GM19328 (cell line): ENCODE measurements around the gene PIEZO2.

Experiments used
- ATAC-seq: cut with Tn5 transposase; IDR thresholded peaks from one replicate; pipeline ENCODE4 v1.9.1; 2021; ENCODE audit warnings: mild to moderate bottlenecking, moderate library complexity; ENCODE audit not compliant: unreplicated experiment

PIEZO2 gene

GRCh38 chr18:10995550-10995949, 153.8 kb downstream of the PIEZO2 start:
- no peak for ATAC-seq

GRCh38 chr18:10989486-10989885, 159.9 kb downstream of the PIEZO2 start:
- ATAC-seq, result no peak

- no peak for ATAC-seq
These were observed 163.7 kb downstream of the PIEZO2 start for GRCh38 chr18:10985689-10986088.

GRCh38 chr18:10979411-10979810, 170.0 kb downstream of the PIEZO2 start:
- no peak for ATAC-seq

- ATAC-seq, result no peak
These were observed 172.3 kb downstream of the PIEZO2 start for GRCh38 chr18:10977042-10977441.

- ATAC-seq, result no peak
These were observed 175.7 kb downstream of the PIEZO2 start for GRCh38 chr18:10973567-10974203.

- ATAC-seq, result no peak
These were observed 177.7 kb downstream of the PIEZO2 start for GRCh38 chr18:10971717-10972116.

- ATAC-seq, result no peak
These were observed 184.2 kb downstream of the PIEZO2 start for GRCh38 chr18:10965119-10965518.

- ATAC-seq, result peak; percentile 40
These were observed 195.7 kb downstream of the PIEZO2 start for GRCh38 chr18:10953672-10954071.

GRCh38 chr18:10951631-10952544, 197.5 kb downstream of the PIEZO2 start:
- no peak for ATAC-seq

- peak; percentile 55 for ATAC-seq
These were observed 198.3 kb downstream of the PIEZO2 start for GRCh38 chr18:10950876-10951630.

GRCh38 chr18:10950080-10950875, 199.1 kb downstream of the PIEZO2 start:
- ATAC-seq, result no peak

- no peak for ATAC-seq
These were observed 199.7 kb downstream of the PIEZO2 start for GRCh38 chr18:10949655-10950054.

GRCh38 chr18:10948421-10948820, 200.9 kb downstream of the PIEZO2 start:
- no peak for ATAC-seq

- no peak for ATAC-seq
These were observed 203.3 kb downstream of the PIEZO2 start for GRCh38 chr18:10946058-10946457.

- no peak for ATAC-seq
These were observed 206.4 kb downstream of the PIEZO2 start for GRCh38 chr18:10942998-10943397.

- ATAC-seq, result no peak
These were observed 209.5 kb downstream of the PIEZO2 start for GRCh38 chr18:10939822-10940221.

GRCh38 chr18:10937743-10938640, 211.4 kb downstream of the PIEZO2 start:
- no peak for ATAC-seq

GRCh38 chr18:10936176-10937053, 213.0 kb downstream of the PIEZO2 start:
- ATAC-seq, result no peak
